Loucy (cell line): ENCODE measurements around the gene RSPO1.

ENCODE experiments used
- H2AFZ ChIP-seq: fragments of 200-600 bp; sonication (generic); 2 replicates; pipeline ENCODE4 v1.6.0; 2016; ENCODE audit warnings: antibody characterized with exemption, mild to moderate bottlenecking, low read length, moderate library complexity
- H3F3A ChIP-seq: fragments of 200-600 bp; 2 replicates; pipeline ENCODE4 v1.6.0; 2016; ENCODE audit warnings: antibody characterized with exemption, low read depth, mild to moderate bottlenecking
- H3K27me3 ChIP-seq: fragments of 200-600 bp; sonication (generic); 2 replicates; pipeline ENCODE4 v1.6.1; 2014; ENCODE audit warnings: low read length, mild to moderate bottlenecking; ENCODE audit not compliant: insufficient read depth, poor library complexity, severe bottlenecking
- H3K36me3 ChIP-seq: fragments of 200-600 bp; sonication (generic); 2 replicates; pipeline ENCODE4 v1.6.1; 2016; ENCODE audit warnings: low read length; ENCODE audit not compliant: insufficient read depth
- H3K4me1 ChIP-seq: fragments of 200-600 bp; sonication (generic); 2 replicates; pipeline ENCODE4 v1.5.1; 2014; ENCODE audit warnings: low read length, mild to moderate bottlenecking; ENCODE audit not compliant: insufficient read depth, poor library complexity, severe bottlenecking
- H3K4me2 ChIP-seq: fragments of 200-600 bp; sonication (generic); 2 replicates; pipeline ENCODE4 v1.6.0; 2014; ENCODE audit warnings: antibody characterized with exemption, low read length, low read depth, mild to moderate bottlenecking; ENCODE audit not compliant: poor library complexity, severe bottlenecking
- H3K4me3 ChIP-seq: fragments of 200-600 bp; sonication (generic); 2 replicates; pipeline ENCODE4 v1.5.1; 2014; ENCODE audit warnings: low read length, mild to moderate bottlenecking, mixed read lengths; ENCODE audit not compliant: poor library complexity, severe bottlenecking
- H3K79me2 ChIP-seq: fragments of 200-600 bp; sonication (generic); 2 replicates; pipeline ENCODE4 v1.6.1; 2014; ENCODE audit warnings: low read length; ENCODE audit not compliant: insufficient read depth
- H3K9ac ChIP-seq: fragments of 200-600 bp; sonication (generic); 2 replicates; pipeline ENCODE4 v1.6.0; 2014; ENCODE audit warnings: mild to moderate bottlenecking, low read depth, low read length, moderate library complexity; ENCODE audit not compliant: poor library complexity, severe bottlenecking
- H3K9me2 ChIP-seq: fragments of 200-600 bp; sonication (generic); replicated peaks from 2 replicates; pipeline ENCODE4 v1.6.1; 2016; ENCODE audit warnings: low read depth, low read length, mixed read lengths
- H3K9me3 ChIP-seq: fragments of 200-600 bp; sonication (generic); 2 replicates; pipeline ENCODE4 v1.6.1; 2014; ENCODE audit warnings: mild to moderate bottlenecking, antibody characterized with exemption, low read length, low read depth; ENCODE audit not compliant: insufficient read depth
- H4K20me1 ChIP-seq: fragments of 200-600 bp; sonication (generic); 2 replicates; pipeline ENCODE4 v1.6.0; 2014; ENCODE audit warnings: antibody characterized with exemption, low read length, mild to moderate bottlenecking; ENCODE audit not compliant: insufficient read depth, poor library complexity, severe bottlenecking
- CTCF ChIP-seq: fragments of 200-600 bp; sonication (generic); conservative IDR thresholded peaks from 2 replicates; pipeline ENCODE4 v1.5.1; 2014; ENCODE audit warnings: mild to moderate bottlenecking, antibody characterized with exemption, low read length
- EZH2phosphoT487 ChIP-seq: fragments of 200-600 bp; IDR thresholded peaks from 2 replicates; pipeline ENCODE4 v1.6.1; 2018; ENCODE audit warnings: antibody characterized with exemption, mild to moderate bottlenecking, moderate library complexity, borderline replicate concordance

The RSPO1 gene

GRCh38 chr1:37605806-37606474 lies 28.8 kb downstream of the RSPO1 start:
- no peaks in the 10 kb centered on the region for H3K27me3 ChIP-seq
- no peak overlapping the region for H3K9ac ChIP-seq
- no peak overlapping the region for H2AFZ ChIP-seq
- H3K36me3 ChIP-seq = no peaks in the 10 kb centered on the region
- no peak overlapping the region for H3K4me3 ChIP-seq
- no peaks in the 10 kb centered on the region for H3F3A ChIP-seq
- no peaks in the 10 kb centered on the region for H3K9me3 ChIP-seq
- TF ChIP-seq CTCF = no peak
- no peak for TF ChIP-seq EZH2phosphoT487
- no peaks in the 10 kb centered on the region for H4K20me1 ChIP-seq
- H3K4me2 ChIP-seq = no peak overlapping the region
- H3K9me2 ChIP-seq = no peaks in the 10 kb centered on the region
- no peaks in the 10 kb centered on the region for H3K4me1 ChIP-seq
- no peaks in the 10 kb centered on the region for H3K79me2 ChIP-seq

GRCh38 chr1:37605061-37605650 lies 29.5 kb downstream of the RSPO1 start:
- no peak overlapping the region for H3K4me2 ChIP-seq
- no peaks in the 10 kb centered on the region for H3K36me3 ChIP-seq
- no peaks in the 10 kb centered on the region for H4K20me1 ChIP-seq
- H3K9ac ChIP-seq = no peak overlapping the region
- H3K4me1 ChIP-seq = no peaks in the 10 kb centered on the region
- no peaks in the 10 kb centered on the region for H3K79me2 ChIP-seq
- no peaks in the 10 kb centered on the region for H3K9me2 ChIP-seq
- TF ChIP-seq EZH2phosphoT487 (no peak), CTCF (no peak)
- H3K4me3 ChIP-seq = no peak overlapping the region
- H3K9me3 ChIP-seq = no peaks in the 10 kb centered on the region
- no peaks in the 10 kb centered on the region for H3K27me3 ChIP-seq
- no peaks in the 10 kb centered on the region for H3F3A ChIP-seq
- H2AFZ ChIP-seq = no peak overlapping the region

- H2AFZ ChIP-seq = peak overlapping the region; percentile 2; the same call in 1 of the 2 replicates
- no peaks in the 10 kb centered on the region for H4K20me1 ChIP-seq
- no peaks in the 10 kb centered on the region for H3K9me2 ChIP-seq
- no peak overlapping the region for H3K9ac ChIP-seq
- H3K4me3 ChIP-seq = no peak overlapping the region
- no peaks in the 10 kb centered on the region for H3K4me1 ChIP-seq
- TF ChIP-seq EZH2phosphoT487 (no peak), CTCF (peak; percentile 87)
- H3F3A ChIP-seq = no peaks in the 10 kb centered on the region
- no peaks in the 10 kb centered on the region for H3K79me2 ChIP-seq
- H3K9me3 ChIP-seq = no peaks in the 10 kb centered on the region
- no peaks in the 10 kb centered on the region for H3K27me3 ChIP-seq
- H3K36me3 ChIP-seq = no peaks in the 10 kb centered on the region
- no peak overlapping the region for H3K4me2 ChIP-seq
These were observed 31.7 kb downstream of the RSPO1 start for GRCh38 chr1:37602750-37603694.
